Epithelial cell of proximal tubule (primary cell): ENCODE results near the gene PLD1. TPM values are rescaled to one million over a fixed set of nuclear protein-coding genes. Genes with fewer than 3 reads are reported as not detected.

Experiments
- DNase-seq: peaks from one replicate; pipeline ENCODE4 v3.0.0-alpha.2; 2011; ENCODE audit warnings: low read depth
- H3K4me3 ChIP-seq: 2 replicates; pipeline ENCODE4 v1.5.1; 2011; ENCODE audit warnings: low read depth, mild to moderate bottlenecking, low read length
- CTCF ChIP-seq: conservative IDR thresholded peaks from 2 replicates; pipeline ENCODE4 v1.5.1; 2012; ENCODE audit warnings: low read depth, mild to moderate bottlenecking, low read length
- total RNA-seq: library from RNA; depleted of rRNA; stranded (reverse); fragments of >200 nt; gene quantifications from 2 replicates; pipeline ENCODE4 v1.2.3, GENCODE V29; 2015

The PLD1 gene
- total RNA-seq, 1 donor from 2014 or later: 5.1 TPM

- H3K4me3 ChIP-seq: no peak overlapping the region
- DNase-seq: no peak
- TF ChIP-seq CTCF: no peak
Measured at GRCh38 chr3:171600030-171600429, 210.3 kb downstream of the PLD1 start.

- H3K4me3 ChIP-seq: no peak overlapping the region
- no peak for TF ChIP-seq CTCF
- DNase-seq: no peak
Measured at GRCh38 chr3:171598990-171599389, 211.3 kb downstream of the PLD1 start.

- no peak overlapping the region for H3K4me3 ChIP-seq
- TF ChIP-seq CTCF: no peak
- no peak for DNase-seq
Measured at GRCh38 chr3:171592786-171593185, 217.5 kb downstream of the PLD1 start.

- DNase-seq: no peak
- H3K4me3 ChIP-seq: no peak overlapping the region
- no peak for TF ChIP-seq CTCF
Measured at GRCh38 chr3:171591070-171591469, 219.2 kb downstream of the PLD1 start.

- no peak for TF ChIP-seq CTCF
- no peak overlapping the region for H3K4me3 ChIP-seq
- DNase-seq: no peak
Measured at GRCh38 chr3:171586274-171586673, 224.0 kb downstream of the PLD1 start.

- no peak for DNase-seq
- TF ChIP-seq CTCF: no peak
- H3K4me3 ChIP-seq: no peak overlapping the region
Measured at GRCh38 chr3:171585039-171585438, 225.2 kb downstream of the PLD1 start.

- no peak overlapping the region for H3K4me3 ChIP-seq
- TF ChIP-seq CTCF: no peak
- no peak for DNase-seq
Measured at GRCh38 chr3:171584100-171584499, 226.2 kb downstream of the PLD1 start.
